ENCODE measurements around the gene DNER. TPM values are rescaled to one million over a fixed set of nuclear protein-coding genes. Genes with fewer than 3 reads are reported as not detected.
A peak's percentile ranks its signal among the peaks of the same experiment; 100 is the strongest.

DNER gene
- total and polyA plus RNA-seq, 2 of the 13 experiments (the other 11 are each of a cell fraction or from before 2014, with no cell fraction given), result not detected

DNA sequence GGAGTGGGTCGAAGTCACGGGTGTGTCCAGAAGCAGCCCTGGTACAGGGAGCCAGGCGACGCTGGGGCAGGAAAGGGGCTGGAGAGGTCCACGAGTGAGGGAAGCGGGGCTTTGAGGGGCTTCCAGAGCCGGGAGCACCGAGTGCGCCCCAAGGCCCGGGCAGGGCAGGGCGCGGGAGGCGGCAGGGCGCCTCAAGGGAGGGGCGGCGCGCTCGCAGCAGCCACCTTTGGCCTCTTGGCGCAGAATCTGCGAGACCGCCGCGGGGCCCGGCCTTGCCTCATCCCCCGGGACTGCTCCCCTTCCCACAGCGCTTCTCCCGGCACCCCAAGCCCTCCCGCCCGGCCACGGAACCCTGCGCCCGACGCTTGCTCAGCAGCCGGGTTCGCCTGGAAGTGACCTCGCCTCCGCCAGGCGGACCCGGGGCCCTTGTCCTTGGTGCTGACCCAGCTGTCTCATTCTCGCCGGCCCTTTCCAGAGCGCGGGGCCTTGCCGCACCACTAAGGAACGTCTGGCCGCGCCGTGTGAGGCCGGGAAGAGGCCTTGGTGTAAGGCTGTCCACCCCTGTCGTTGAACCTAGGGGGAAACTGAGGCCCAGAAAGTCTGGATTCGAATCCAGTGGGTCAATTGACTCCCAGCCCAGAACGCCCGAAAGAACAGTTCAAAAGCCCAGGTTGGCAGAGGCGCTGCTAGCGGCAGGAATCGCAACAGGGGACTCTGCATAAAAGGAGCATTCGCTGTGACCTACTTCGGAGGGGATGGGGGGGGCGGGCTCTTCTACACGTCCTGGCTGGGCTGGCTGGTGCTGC, 584 bp upstream of the DNER start (continued):
- no peak for TF ChIP-seq ZNF646 (CRISPR knock-in tag; IDR thresholded peaks at IDR 0.05)
- TF ChIP-seq, protein P1, sequence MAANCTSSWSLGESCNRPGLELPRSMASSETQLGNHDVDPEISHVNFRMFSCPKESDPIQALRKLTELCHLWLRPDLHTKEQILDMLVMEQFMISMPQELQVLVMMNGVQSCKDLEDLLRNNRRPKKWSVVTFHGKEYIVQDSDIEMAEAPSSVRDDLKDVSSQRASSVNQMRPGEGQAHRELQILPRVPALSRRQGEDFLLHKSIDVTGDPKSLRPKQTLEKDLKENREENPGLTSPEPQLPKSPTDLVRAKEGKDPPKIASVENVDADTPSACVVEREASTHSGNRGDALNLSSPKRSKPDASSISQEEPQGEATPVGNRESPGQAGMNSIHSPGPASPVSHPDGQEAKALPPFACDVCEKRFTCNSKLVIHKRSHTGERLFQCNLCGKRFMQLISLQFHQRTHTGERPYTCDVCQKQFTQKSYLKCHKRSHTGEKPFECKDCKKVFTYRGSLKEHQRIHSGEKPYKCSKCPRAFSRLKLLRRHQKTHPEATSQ (CRISPR knock-in tag; IDR thresholded peaks at IDR 0.05; ENCODE audit: borderline replicate concordance), result peak; percentile 12; the same call in 1 of the 2 replicates
- no peak for TF ChIP-seq DZIP1 (CRISPR knock-in tag; IDR thresholded peaks at IDR 0.05)
- no peak for TF ChIP-seq SIX1 (CRISPR knock-in tag; IDR thresholded peaks at IDR 0.05; ENCODE audit: borderline replicate concordance)
- no peak for TF ChIP-seq ZNF674 (CRISPR knock-in tag; IDR thresholded peaks at IDR 0.05; ENCODE audit: low read depth)

Measured in HepG2 (cell line).